Measurements from ENCODE around the gene ENPP1. TPM values are rescaled to one million over a fixed set of nuclear protein-coding genes. Genes with fewer than 3 reads are reported as not detected.

ENPP1 gene
- total RNA-seq, 1 experiment from 2014 or later = 6.5 TPM

DNA sequence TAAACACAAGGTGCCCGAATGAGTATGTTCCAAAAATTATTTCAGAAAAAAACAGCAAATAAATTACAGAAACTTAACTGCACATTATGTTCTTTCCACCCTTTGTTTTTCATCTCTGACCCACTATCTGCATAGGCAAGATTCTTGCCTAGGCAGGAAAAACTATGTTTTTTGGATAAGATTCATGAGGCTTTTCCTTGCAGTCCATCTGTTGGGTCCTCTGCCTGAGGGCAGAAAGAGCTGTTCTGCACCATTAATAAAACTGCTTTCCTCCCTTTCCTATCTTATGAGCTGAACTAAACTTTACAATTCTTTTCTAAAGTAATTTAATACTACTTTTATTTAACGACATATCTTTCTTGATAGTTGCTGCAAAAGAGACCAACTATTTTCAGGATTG, 21.1 kb downstream of the ENPP1 start:
- ChIA-PET CTCF (no interaction called here), RAD21 (ENCODE audit: low non-redundant PET in 1 of 2, low total read pairs in 2 of 2, uncharacterized antibody in 2 of 2, unreplicated experiment in 2 of 2) (no interaction called here), POLR2A (no interaction called here)
- ATAC-seq (no peak), DNase-seq (ENCODE audit: low read depth, low spot score) (no peak)
- no TSS peak for BruUV-seq (replicated peaks)
- intact Hi-C loops (cut with micrococcal nuclease) = no loop called here
- H3K9me2 ChIP-seq (ENCODE audit: insufficient read depth) = 0 out of 2 replicates have a peak, but pooled peaks cover 4% of the 10 kb centered on the region
- H3K9me3 ChIP-seq (ENCODE audit: control insufficient read depth in 1 of 2, insufficient read depth in 1 of 2, low read depth in 1 of 2, low read length in 2 of 2) = no peaks in the 10 kb centered on the region
- H3K4me2 ChIP-seq (ENCODE audit: low read length) = no peak overlapping the region
- H3K27ac ChIP-seq (ENCODE audit: low read depth, low read length) = no peak overlapping the region
- no peaks in the 10 kb centered on the region for H4K20me1 ChIP-seq (ENCODE audit: insufficient read depth)
- no peak overlapping the region for H3K4me3 ChIP-seq (replicated peaks in 1 of 2; ENCODE audit: low read depth in 1 of 2, low read length in 2 of 2)
- TF ChIP-seq POLR2AphosphoS5 (IDR thresholded peaks at IDR 0.05; ENCODE audit: low read depth, low read length) (no peak), ZFX (IDR thresholded peaks at IDR 0.05) (no peak), SP1 (IDR thresholded peaks at IDR 0.05; ENCODE audit: low read depth) (no peak), TCF7L2 (IDR thresholded peaks at IDR 0.05; ENCODE audit: borderline replicate concordance, extremely low read depth, insufficient read depth, insufficient read length) (no peak), FOSL1 (IDR thresholded peaks at IDR 0.05; ENCODE audit: low read depth) (no peak), EGR1 (IDR thresholded peaks at IDR 0.05; ENCODE audit: low read depth) (no peak), JUND (IDR thresholded peaks at IDR 0.05) (no peak)
- TF ChIP-seq, protein P1, sequence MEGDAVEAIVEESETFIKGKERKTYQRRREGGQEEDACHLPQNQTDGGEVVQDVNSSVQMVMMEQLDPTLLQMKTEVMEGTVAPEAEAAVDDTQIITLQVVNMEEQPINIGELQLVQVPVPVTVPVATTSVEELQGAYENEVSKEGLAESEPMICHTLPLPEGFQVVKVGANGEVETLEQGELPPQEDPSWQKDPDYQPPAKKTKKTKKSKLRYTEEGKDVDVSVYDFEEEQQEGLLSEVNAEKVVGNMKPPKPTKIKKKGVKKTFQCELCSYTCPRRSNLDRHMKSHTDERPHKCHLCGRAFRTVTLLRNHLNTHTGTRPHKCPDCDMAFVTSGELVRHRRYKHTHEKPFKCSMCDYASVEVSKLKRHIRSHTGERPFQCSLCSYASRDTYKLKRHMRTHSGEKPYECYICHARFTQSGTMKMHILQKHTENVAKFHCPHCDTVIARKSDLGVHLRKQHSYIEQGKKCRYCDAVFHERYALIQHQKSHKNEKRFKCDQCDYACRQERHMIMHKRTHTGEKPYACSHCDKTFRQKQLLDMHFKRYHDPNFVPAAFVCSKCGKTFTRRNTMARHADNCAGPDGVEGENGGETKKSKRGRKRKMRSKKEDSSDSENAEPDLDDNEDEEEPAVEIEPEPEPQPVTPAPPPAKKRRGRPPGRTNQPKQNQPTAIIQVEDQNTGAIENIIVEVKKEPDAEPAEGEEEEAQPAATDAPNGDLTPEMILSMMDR (IDR thresholded peaks at IDR 0.05 in 2 of 3, conservative IDR thresholded peaks at IDR 0.05 in 1 of 3; ENCODE audit: borderline replicate concordance in 1 of 3, insufficient read depth in 1 of 3, low read depth in 2 of 3, low read length in 2 of 3) = no peak
- no peaks in the 10 kb centered on the region for H3K79me2 ChIP-seq (ENCODE audit: insufficient read depth, low read length)
- H3K9ac ChIP-seq (ENCODE audit: low read length) = no peak overlapping the region
- H3K4me1 ChIP-seq (ENCODE audit: control insufficient read depth in 1 of 2, insufficient read depth in 2 of 2, low read length in 2 of 2) = no peaks in the 10 kb centered on the region
- H3K27me3 ChIP-seq (ENCODE audit: insufficient read depth, low read length) = no peaks in the 10 kb centered on the region
- H3K36me3 ChIP-seq (ENCODE audit: control insufficient read depth in 1 of 2, insufficient read depth in 2 of 2, low read length in 2 of 2) = no peaks in the 10 kb centered on the region
- no peak overlapping the region for H2AFZ ChIP-seq (ENCODE audit: low read depth, low read length, poor library complexity, severe bottlenecking)

GRCh38 chr6:131831392-131831791, 23.6 kb downstream of the ENPP1 start:
- no peak overlapping the region for H3K4me2 ChIP-seq (ENCODE audit: low read length)
- no TSS peak for BruUV-seq (replicated peaks)
- intact Hi-C loops (cut with micrococcal nuclease) = no loop called here
- 0 out of 2 replicates have a peak, but pooled peaks cover 4% of the 10 kb centered on the region for H3K9me2 ChIP-seq (ENCODE audit: insufficient read depth)
- H3K9me3 ChIP-seq (ENCODE audit: control insufficient read depth in 1 of 2, insufficient read depth in 1 of 2, low read depth in 1 of 2, low read length in 2 of 2) = no peaks in the 10 kb centered on the region
- no peak overlapping the region for H3K9ac ChIP-seq (ENCODE audit: low read length)
- no peak overlapping the region for H2AFZ ChIP-seq (ENCODE audit: low read depth, low read length, poor library complexity, severe bottlenecking)
- ChIA-PET CTCF (no interaction called here), RAD21 (ENCODE audit: low non-redundant PET in 1 of 2, low total read pairs in 2 of 2, uncharacterized antibody in 2 of 2, unreplicated experiment in 2 of 2) (no interaction called here), POLR2A (no interaction called here)
- DNase-seq (ENCODE audit: low read depth, low spot score) (no peak), ATAC-seq (no peak)
- TF ChIP-seq EGR1 (IDR thresholded peaks at IDR 0.05; ENCODE audit: low read depth) (no peak), FOSL1 (IDR thresholded peaks at IDR 0.05; ENCODE audit: low read depth) (no peak), JUND (IDR thresholded peaks at IDR 0.05) (no peak), RAD21 (IDR thresholded peaks at IDR 0.05; ENCODE audit: low read depth) (no peak), SRF (IDR thresholded peaks at IDR 0.05; ENCODE audit: low read depth) (no peak), EZH2 (IDR thresholded peaks at IDR 0.05) (no peak), POLR2A (IDR thresholded peaks at IDR 0.05; ENCODE audit: borderline replicate concordance, extremely low read depth, insufficient read depth, insufficient read length) (no peak), YY1 (IDR thresholded peaks at IDR 0.05; ENCODE audit: extremely low read depth, insufficient replicate concordance, low read depth, low read length) (no peak), CEBPB (IDR thresholded peaks at IDR 0.05; ENCODE audit: low read depth) (no peak)
- TF ChIP-seq, protein P1 (IDR thresholded peaks at IDR 0.05 in 2 of 3, conservative IDR thresholded peaks at IDR 0.05 in 1 of 3; ENCODE audit: borderline replicate concordance in 1 of 3, insufficient read depth in 1 of 3, low read depth in 2 of 3, low read length in 2 of 3) = no peak
- TF ChIP-seq, protein P2, sequence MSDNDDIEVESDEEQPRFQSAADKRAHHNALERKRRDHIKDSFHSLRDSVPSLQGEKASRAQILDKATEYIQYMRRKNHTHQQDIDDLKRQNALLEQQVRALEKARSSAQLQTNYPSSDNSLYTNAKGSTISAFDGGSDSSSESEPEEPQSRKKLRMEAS (IDR thresholded peaks at IDR 0.05) = no peak
- H3K27ac ChIP-seq (ENCODE audit: low read depth, low read length) = no peak overlapping the region
- H3K36me3 ChIP-seq (ENCODE audit: control insufficient read depth in 1 of 2, insufficient read depth in 2 of 2, low read length in 2 of 2) = no peaks in the 10 kb centered on the region
- H3K27me3 ChIP-seq (ENCODE audit: insufficient read depth, low read length) = no peaks in the 10 kb centered on the region
- H3K79me2 ChIP-seq (ENCODE audit: insufficient read depth, low read length) = no peaks in the 10 kb centered on the region
- H3K4me3 ChIP-seq (replicated peaks in 1 of 2; ENCODE audit: low read depth in 1 of 2, low read length in 2 of 2) = no peak overlapping the region
- H4K20me1 ChIP-seq (ENCODE audit: insufficient read depth) = no peaks in the 10 kb centered on the region
- H3K4me1 ChIP-seq (ENCODE audit: control insufficient read depth in 1 of 2, insufficient read depth in 2 of 2, low read length in 2 of 2) = no peaks in the 10 kb centered on the region

Measured in HCT116 (cell line).